Stimulated activated CD4-positive, alpha-beta T cell treated with anti-CD3 and anti-CD28 coated beads, Interleukin-1b, Interleukin-23, amount 100 ng/mL, for 1 hour (primary cell): ENCODE data around the gene SPARCL1.
"Not testable (repeated sequence)": the region's sequence is repeated elsewhere in the genome, so short reads cannot be mapped to it uniquely, and the experiment has no call there.

Experiments
- DNase-seq, 2 donors: peaks; one replicate each; pipeline ENCODE4 v3.0.0-alpha.2; 2020; ENCODE audit warnings: low read depth in 2 of 2

SPARCL1 gene

GRCh38 chr4:87442889-87443288 lies 86.3 kb downstream of the SPARCL1 start:
- DNase-seq, result no peak

- DNase-seq, result no peak
These were observed 95.8 kb downstream of the SPARCL1 start for GRCh38 chr4:87433342-87433741.

- no peak for DNase-seq
These were observed 99.1 kb downstream of the SPARCL1 start for GRCh38 chr4:87430038-87430437.

- DNase-seq, result no peak
These were observed 100.2 kb downstream of the SPARCL1 start for GRCh38 chr4:87428979-87429378.

DNA sequence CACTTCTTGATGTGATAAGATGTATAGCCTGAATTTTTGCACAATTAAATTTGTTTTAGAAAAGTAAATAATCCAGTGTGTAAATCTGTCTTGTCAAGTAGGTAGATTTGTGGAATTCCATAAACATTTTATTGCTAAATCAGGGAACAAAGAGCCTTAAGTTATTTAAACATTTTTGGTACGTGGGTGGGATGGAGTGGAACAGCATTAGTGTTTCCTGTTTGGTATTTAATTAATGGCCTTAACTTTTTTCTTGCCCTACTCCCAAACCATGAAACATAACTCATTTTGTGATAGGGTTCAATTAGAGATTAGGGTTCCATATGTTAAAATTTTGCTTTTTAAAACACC lies 101.7 kb downstream of the SPARCL1 start:
- DNase-seq, result no peak

- no peak for DNase-seq
These were observed 102.2 kb downstream of the SPARCL1 start for GRCh38 chr4:87426865-87427517.

GRCh38 chr4:87425711-87426110 lies 103.5 kb downstream of the SPARCL1 start:
- no peak for DNase-seq

DNA sequence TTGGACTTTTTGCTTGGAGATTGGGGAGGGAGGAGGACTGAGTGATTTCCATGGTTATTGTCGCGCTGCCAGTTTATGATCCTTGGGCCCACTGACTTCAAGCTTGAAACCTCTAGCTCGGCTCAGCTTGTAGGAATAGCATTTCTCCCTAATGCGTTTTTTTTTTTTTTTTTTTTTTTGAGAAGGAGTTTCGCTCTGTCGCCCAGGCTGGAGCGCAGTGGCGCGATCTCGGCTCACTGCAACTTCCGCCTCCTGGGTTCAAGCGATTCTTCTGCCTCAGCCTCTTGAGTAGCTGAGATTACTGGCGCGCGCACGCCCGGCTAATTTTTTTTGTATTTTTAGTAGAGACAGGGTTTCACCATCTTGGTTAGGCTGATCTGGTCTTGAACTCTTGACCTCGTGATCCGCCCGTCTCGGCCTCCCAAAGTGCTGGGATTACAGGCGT lies 105.1 kb downstream of the SPARCL1 start:
- not testable (repeated sequence) for DNase-seq
